Lower lobe of right lung (tissue), 2 donors: Measurements from ENCODE around the gene C1QTNF9. TPM values are rescaled to one million over a fixed set of nuclear protein-coding genes. Genes with fewer than 3 reads are reported as not detected.
"Not testable (repeated sequence)": the region's sequence is repeated elsewhere in the genome, so short reads cannot be mapped to it uniquely, and the experiment has no call there.

Experiments
- ATAC-seq, 2 donors: fragments of 200-7000 bp; cut with Tn5 transposase; one replicate each; pipeline ENCODE4 v1.9.1; 2020 to 2022; ENCODE audit warnings: mild to moderate bottlenecking in 2 of 2, moderate library complexity in 2 of 2
- DNase-seq: peaks from one replicate; pipeline ENCODE4 v3.0.0-alpha.2; 2020
- H3K27ac ChIP-seq: fragments of 200-600 bp; one replicate; pipeline ENCODE4 v1.8.0; 2022
- H3K27me3 ChIP-seq: fragments of 200-600 bp; one replicate; pipeline ENCODE4 v1.8.0; 2022; ENCODE audit warnings: low read depth
- H3K36me3 ChIP-seq: fragments of 200-600 bp; one replicate; pipeline ENCODE4 v1.8.0; 2022; ENCODE audit warnings: mild to moderate bottlenecking
- H3K4me1 ChIP-seq: fragments of 200-600 bp; one replicate; pipeline ENCODE4 v1.8.0; 2022
- H3K4me3 ChIP-seq: fragments of 200-600 bp; one replicate; pipeline ENCODE4 v1.8.0; 2022; ENCODE audit warnings: mild to moderate bottlenecking
- H3K9me3 ChIP-seq: fragments of 200-600 bp; one replicate; pipeline ENCODE4 v1.8.0; 2022
- intact Hi-C: fragments of 100-400 bp; cut with DNase I; formaldehyde crosslinking; loops from one replicate; pipeline ENCODE4 v1.11.0; 2022
- total RNA-seq: library from RNA; stranded (reverse); fragmentation: NEBNext Ultra II Directional; extraction: Animal tissue kit (Norgen Biotek cat#: 25700); gene quantifications from one replicate; pipeline ENCODE4 v1.2.1, GENCODE V29; 2021
- TF ChIP-seq, protein P1 (sequence below): fragments of 200-600 bp; IDR thresholded peaks from one replicate; pipeline ENCODE4 v1.8.0; 2022; ENCODE audit warnings: antibody characterized with exemption, mild to moderate bottlenecking
- donor health status: DM: no; HTN: yes; CAD: no; lungs with severe emphysema.

Gene C1QTNF9
- total RNA-seq, 1 donor from 2014 or later = not detected

DNA sequence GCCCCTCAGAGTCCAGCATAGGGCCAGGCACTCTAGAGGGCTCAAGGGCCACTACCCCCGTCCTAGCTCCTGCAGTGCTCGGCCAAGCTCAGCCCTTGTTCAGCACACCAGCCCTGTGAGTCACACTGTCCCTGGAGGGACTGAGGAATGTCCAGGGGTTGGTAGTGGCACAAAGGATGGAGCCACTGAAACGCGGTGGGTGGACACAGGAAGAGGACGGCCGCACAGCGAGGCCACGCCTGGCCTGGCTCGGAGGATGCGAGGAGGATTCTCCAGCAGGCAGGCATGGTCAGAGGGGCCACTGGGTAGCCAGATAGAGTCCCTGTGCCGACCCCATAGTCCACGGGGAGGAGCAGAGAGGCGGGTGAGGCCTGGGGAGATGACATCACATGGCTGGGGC, 45.7 kb downstream of the C1QTNF9 start:
- intact Hi-C loops = no loop called here
- DNase-seq = no peak
- ATAC-seq = peak in 1 of 2 donors; percentile 34

DNA sequence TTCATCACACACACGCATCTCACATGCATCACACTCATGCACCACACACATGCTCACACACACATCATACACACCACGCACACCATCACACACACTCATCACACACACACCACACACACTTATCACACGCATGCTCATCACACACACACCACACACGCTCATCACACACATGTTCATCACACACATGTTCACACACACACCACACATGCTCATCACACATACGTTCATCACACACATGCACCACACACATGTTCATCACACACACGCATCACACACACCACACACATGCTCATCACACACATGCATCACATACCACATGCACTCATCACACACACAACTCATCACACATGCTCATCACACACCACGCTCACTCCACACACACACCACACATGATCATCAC, 46.9 kb downstream of the C1QTNF9 start:
- intact Hi-C loops = no loop called here

More for the DNA sequence above, 45.7 kb downstream of the C1QTNF9 start:
- Histone ChIP-seq H3K27ac (no peak overlapping the region), H3K36me3 (no peaks in the 10 kb centered on the region), H3K27me3 (no peaks in the 10 kb centered on the region), H3K4me3 (no peak overlapping the region), H3K9me3 (no peaks in the 10 kb centered on the region), H3K4me1 (no peaks in the 10 kb centered on the region)
- TF ChIP-seq, protein P1, sequence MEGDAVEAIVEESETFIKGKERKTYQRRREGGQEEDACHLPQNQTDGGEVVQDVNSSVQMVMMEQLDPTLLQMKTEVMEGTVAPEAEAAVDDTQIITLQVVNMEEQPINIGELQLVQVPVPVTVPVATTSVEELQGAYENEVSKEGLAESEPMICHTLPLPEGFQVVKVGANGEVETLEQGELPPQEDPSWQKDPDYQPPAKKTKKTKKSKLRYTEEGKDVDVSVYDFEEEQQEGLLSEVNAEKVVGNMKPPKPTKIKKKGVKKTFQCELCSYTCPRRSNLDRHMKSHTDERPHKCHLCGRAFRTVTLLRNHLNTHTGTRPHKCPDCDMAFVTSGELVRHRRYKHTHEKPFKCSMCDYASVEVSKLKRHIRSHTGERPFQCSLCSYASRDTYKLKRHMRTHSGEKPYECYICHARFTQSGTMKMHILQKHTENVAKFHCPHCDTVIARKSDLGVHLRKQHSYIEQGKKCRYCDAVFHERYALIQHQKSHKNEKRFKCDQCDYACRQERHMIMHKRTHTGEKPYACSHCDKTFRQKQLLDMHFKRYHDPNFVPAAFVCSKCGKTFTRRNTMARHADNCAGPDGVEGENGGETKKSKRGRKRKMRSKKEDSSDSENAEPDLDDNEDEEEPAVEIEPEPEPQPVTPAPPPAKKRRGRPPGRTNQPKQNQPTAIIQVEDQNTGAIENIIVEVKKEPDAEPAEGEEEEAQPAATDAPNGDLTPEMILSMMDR = no peak

GRCh38 chr13:24356837-24357236, 47.5 kb downstream of the C1QTNF9 start:
- no peak overlapping the region for H3K27ac ChIP-seq
- H3K9me3 ChIP-seq = no peaks in the 10 kb centered on the region
- H3K4me1 ChIP-seq = no peaks in the 10 kb centered on the region
- DNase-seq (no peak), ATAC-seq (no peak)
- TF ChIP-seq, protein P1 = no peak
- no peak overlapping the region for H3K4me3 ChIP-seq
- intact Hi-C loops = no loop called here
- no peaks in the 10 kb centered on the region for H3K27me3 ChIP-seq
- H3K36me3 ChIP-seq = no peaks in the 10 kb centered on the region

More for the DNA sequence above, 46.9 kb downstream of the C1QTNF9 start:
- Histone ChIP-seq H3K27ac (no peak overlapping the region), H3K36me3 (no peaks in the 10 kb centered on the region), H3K27me3 (no peaks in the 10 kb centered on the region), H3K4me3 (no peak overlapping the region), H3K4me1 (no peaks in the 10 kb centered on the region), H3K9me3 (no peaks in the 10 kb centered on the region)
- DNase-seq (no peak), ATAC-seq (no peak)
- TF ChIP-seq, protein P1 = no peak

DNA sequence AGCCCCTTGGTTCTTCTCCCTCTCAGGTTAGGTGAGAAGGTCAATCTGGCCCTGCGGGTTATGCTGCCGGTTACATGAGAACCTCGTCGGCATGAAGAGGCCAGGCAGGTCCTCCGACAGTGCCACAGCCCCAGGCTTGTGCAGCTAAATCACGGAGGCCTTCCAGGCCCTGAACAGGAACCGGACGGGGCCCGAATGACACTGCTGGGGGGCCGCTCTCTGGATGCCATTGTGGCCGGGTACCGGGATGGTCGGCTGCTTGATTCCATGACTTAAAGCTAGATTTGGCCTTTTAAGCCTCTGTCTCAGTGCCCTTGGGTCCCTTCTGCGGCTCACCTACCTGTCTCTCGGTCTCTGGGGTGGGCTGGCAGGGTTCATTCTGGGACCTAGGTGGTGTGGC, 48.4 kb downstream of the C1QTNF9 start:
- ATAC-seq = no peak
- TF ChIP-seq, protein P1 = no peak

GRCh38 chr13:24358836-24359235, 49.5 kb downstream of the C1QTNF9 start:
- intact Hi-C loops, H3K4me1 ChIP-seq, H3K4me3 ChIP-seq, H3K27ac ChIP-seq, H3K9me3 ChIP-seq, ATAC-seq, H3K27me3 ChIP-seq, H3K36me3 ChIP-seq, DNase-seq: not testable (repeated sequence)

More for the DNA sequence above, 48.4 kb downstream of the C1QTNF9 start:
- Histone ChIP-seq H3K9me3 (no peaks in the 10 kb centered on the region), H3K4me1 (no peaks in the 10 kb centered on the region), H3K27me3 (no peaks in the 10 kb centered on the region), H3K27ac (no peak overlapping the region), H3K36me3 (no peaks in the 10 kb centered on the region), H3K4me3 (no peak overlapping the region)
- intact Hi-C loops = no loop called here
- DNase-seq = no peak

GRCh38 chr13:24359252-24359651, 49.9 kb downstream of the C1QTNF9 start:
- H3K27me3 ChIP-seq, H3K9me3 ChIP-seq, ATAC-seq, H3K4me3 ChIP-seq, DNase-seq, H3K27ac ChIP-seq, H3K4me1 ChIP-seq, H3K36me3 ChIP-seq, intact Hi-C loops: not testable (repeated sequence)

- Histone ChIP-seq H3K4me1 (no peaks in the 10 kb centered on the region), H3K27me3 (no peaks in the 10 kb centered on the region), H3K36me3 (no peaks in the 10 kb centered on the region), H3K4me3 (no peak overlapping the region), H3K9me3 (no peaks in the 10 kb centered on the region), H3K27ac (no peak overlapping the region)
- intact Hi-C loops = no loop called here
- TF ChIP-seq, protein P1 = no peak
- no peak for DNase-seq
- ATAC-seq = no peak
These were observed 50.7 kb downstream of the C1QTNF9 start for GRCh38 chr13:24360106-24360505.
